ENCODE results near the gene URI1.

DNA sequence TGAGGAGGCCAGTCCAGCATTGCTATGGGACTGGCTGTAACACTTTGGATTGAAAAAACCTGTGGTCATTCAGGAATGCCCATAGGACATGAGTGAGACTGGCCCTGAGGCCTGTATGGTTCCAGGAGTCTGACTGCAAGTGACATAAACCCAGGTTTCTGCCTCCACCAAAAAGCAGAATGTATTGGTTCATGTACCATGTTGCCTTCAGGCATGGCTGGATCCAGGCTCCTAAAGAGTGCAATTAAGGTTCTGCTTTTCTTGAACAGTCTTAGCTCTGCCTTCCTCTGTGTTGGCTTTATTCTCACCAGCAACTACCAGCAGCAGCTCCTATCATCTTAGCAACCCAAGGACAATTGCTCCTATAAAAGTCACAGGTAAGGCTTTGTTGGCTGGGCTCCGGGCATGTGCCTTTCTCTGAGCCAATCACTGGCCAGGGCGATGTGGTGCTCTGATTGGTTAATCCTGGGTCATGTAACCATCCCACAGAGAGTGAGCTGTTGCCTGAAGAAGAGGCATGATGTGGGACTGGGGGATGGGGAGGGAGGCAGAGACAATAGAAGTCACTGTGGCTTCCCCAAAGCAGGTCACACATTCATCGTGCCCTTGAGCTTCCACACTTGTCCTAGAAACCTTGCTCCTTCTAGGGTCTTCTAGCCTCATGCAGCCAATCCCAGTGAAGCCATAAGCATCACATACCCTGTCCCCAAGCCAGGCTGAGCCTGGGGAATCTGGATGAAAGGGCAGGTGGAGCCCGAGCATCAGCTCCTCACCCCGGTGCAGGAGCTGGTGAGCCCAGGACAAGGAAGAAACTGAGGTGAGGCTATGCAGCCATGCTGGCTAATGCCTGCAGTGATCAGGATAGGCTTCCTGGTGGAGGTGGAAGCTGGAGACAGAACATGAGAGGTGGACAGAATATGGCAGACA lies 123.9 kb downstream of the URI1 start:
- TF ChIP-seq, protein P1, sequence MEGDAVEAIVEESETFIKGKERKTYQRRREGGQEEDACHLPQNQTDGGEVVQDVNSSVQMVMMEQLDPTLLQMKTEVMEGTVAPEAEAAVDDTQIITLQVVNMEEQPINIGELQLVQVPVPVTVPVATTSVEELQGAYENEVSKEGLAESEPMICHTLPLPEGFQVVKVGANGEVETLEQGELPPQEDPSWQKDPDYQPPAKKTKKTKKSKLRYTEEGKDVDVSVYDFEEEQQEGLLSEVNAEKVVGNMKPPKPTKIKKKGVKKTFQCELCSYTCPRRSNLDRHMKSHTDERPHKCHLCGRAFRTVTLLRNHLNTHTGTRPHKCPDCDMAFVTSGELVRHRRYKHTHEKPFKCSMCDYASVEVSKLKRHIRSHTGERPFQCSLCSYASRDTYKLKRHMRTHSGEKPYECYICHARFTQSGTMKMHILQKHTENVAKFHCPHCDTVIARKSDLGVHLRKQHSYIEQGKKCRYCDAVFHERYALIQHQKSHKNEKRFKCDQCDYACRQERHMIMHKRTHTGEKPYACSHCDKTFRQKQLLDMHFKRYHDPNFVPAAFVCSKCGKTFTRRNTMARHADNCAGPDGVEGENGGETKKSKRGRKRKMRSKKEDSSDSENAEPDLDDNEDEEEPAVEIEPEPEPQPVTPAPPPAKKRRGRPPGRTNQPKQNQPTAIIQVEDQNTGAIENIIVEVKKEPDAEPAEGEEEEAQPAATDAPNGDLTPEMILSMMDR (IDR thresholded peaks at IDR 0.05), result no peak
- no peak for TF ChIP-seq EZH2 (IDR thresholded peaks at IDR 0.05; ENCODE audit: borderline replicate concordance, insufficient read depth, low read depth, low read length, poor library complexity, severe bottlenecking)
